WTC11 (cell line): ENCODE data around the gene COQ6.

ENCODE experiments used
- CTCF ChIP-seq: fragments of 200-600 bp; IDR thresholded peaks from 2 replicates; pipeline ENCODE4 v1.8.0; 2022; ENCODE audit warnings: antibody characterized with exemption
- GTF2I ChIP-seq: fragments of 250-450 bp; sonication (Bioruptor Pico); conservative IDR thresholded peaks from 2 replicates; pipeline ENCODE4 v1.4.0; 2021; ENCODE audit warnings: mild to moderate bottlenecking
- JUN ChIP-seq: sonication (generic); formaldehyde crosslinking; IDR thresholded peaks from 2 replicates; pipeline ENCODE4 v1.8.0; 2023; ENCODE audit warnings: mild to moderate bottlenecking, missing genetic modification reagents
- TEAD4 ChIP-seq: sonication (generic); formaldehyde crosslinking; IDR thresholded peaks from 2 replicates; pipeline ENCODE4 v1.8.0; 2022; ENCODE audit warnings: mild to moderate bottlenecking, missing genetic modification reagents
- TF ChIP-seq, protein P1 (sequence below): sonication (generic); formaldehyde crosslinking; IDR thresholded peaks from 2 replicates; pipeline ENCODE4 v1.8.0; 2022; ENCODE audit warnings: mild to moderate bottlenecking, missing genetic modification reagents

DNA sequence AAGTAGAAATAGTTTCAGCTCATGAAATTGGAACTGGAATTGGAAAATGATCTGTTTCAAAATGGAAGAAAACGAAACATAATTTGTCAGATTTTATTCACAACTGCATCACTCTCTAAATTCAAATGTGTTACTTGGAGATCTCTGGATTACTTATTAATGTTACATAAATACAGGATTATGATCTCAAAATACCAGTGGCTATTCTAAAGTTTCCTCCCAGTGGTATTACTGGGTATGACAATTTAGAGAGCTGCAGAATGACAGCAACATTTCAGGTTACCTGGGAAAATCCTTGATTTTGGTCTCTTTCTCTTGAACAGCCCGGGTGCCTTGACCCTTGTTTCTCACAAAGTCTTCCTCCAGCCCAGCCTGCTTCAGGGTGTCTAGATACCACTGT is 14.4 kb upstream of the COQ6 start:
- TF ChIP-seq TEAD4 (no peak), GTF2I (CRISPR knock-in tag) (no peak), JUN (CRISPR knock-in tag) (no peak), CTCF (no peak)
- TF ChIP-seq, protein P1, sequence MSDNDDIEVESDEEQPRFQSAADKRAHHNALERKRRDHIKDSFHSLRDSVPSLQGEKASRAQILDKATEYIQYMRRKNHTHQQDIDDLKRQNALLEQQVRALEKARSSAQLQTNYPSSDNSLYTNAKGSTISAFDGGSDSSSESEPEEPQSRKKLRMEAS (CRISPR knock-in tag): no peak
